Right kidney (tissue), 1 donor: ENCODE results near the gene ARHGEF4.
A peak's percentile ranks its signal among the peaks of the same experiment; 100 is the strongest.

Experiments
- DNase-seq: peaks from one replicate; pipeline ENCODE4 v3.0.0-alpha.2; 2016

Gene ARHGEF4

DNA sequence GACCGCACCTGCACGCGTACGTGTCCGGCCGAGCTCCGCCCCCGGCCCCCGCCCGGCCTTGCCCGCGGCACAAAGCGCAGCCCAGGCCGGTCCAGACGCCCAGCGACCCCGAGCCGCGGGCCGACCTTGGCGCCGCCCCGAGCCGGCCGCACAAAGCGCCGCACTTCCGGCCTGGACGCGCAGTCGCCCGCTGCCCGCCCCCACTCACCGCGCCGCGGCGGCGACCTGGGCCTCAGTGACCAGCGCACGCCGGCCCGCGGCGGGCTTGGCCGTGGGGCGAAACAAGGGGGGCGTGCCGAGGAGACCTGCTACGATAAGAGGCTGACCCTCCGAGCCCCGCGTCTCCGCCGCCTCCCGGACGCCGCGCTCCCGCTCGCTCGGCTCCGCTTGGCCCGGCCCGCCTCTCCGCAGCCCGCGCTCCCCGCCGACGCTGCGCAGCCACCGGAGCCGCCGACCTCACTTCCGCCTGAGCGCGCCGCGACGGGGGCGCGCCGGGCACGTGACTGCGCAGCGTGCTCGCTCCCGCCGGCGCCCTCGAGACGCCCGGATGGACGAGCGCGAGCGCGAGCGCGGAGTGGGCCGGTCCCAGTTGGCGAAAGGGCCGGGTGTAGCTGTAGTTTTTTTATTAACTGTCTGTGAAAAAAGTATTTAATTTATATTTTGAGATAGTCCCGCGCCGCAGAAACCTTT lies 256.4 kb downstream of the ARHGEF4 start, which contains the start of gene FAM168B:
TSS of gene FAM168B (minus strand) at position 455 of the 690 bp plus-strand sequence. CDS start 10,814 bp downstream, outside the sequence.
- peak; percentile 99 for DNase-seq

DNA sequence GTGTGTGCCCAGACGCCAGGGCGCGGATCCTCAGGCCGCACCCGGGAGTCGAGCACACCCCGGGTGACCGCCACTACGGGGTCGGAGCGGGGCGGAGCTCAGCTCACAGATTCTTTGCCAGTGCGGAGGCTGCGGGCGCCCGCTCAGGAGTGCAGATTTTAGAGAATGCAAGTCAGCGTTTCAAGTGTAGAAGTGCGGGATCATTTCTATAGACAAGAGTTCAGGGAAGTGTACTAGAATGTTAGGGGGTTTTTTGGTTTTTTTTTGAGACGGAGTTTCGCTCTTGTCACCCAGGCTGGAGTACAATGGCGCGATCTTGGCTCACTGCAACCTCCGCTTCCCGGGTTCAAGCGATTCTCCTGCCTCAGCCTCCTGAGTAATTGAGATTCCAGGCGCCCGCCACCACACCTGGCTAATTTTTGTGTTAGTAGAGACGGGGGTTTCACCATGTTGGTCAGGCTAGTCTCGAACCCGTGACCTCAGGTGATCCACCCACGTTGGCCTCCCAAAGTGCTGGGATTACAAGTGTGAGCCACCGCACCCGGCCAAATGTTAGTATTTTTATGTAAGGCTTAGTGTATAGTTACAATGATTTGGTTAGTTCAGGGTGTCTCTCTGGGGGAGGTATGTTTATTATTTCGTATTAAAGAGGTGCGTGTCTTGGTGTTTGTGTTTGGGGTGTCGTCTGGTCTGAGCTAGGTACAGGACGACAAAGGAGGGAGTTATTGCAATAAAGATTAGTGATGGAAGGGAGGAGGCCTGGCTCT lies 257.2 kb downstream of the ARHGEF4 start:
- DNase-seq: no peak

DNA sequence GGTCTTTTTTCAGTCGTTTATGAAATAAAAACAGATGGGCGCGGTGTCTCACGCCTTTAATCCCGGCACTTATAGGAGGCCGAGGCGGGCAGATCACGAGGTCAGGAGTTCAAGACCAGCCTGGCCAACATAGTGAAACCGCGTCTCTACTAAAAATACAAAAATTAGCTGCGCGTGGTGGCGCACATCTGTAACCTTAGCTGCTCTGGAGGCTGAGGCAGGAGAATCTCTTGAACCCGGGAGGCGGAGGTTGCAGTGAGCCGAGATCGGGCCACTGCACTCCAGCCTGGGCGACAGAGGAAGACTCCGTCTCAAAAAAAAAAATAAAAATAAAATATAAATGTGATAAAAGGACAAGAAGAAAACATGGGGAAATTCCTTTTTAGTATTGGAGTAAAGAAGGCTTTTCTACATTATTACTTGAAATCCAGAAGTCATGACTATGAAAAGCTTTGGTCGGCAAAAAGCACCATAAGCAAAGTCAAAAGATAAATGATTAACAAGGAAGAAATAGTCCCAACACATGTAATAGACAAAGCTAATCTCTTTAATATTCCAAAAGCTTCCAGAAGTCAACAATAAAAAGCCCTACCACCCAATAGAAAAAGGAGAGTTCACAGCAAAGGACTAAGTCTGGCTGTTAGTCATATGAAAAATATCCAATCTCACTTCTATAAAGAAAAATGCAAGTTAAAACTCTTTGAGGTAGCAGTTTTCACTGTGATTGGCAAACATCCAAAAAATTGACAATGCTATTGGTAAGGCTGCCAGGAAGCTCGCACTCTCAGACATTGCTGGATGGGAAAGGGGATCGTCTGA lies 258.0 kb downstream of the ARHGEF4 start:
- no peak for DNase-seq
